Activated CD4-positive, alpha-beta T cell treated with anti-CD3 and anti-CD28 coated beads, Interleukin-2, amount 10 ng/mL, durations not matched to agents 24 days and 14 days (primary cell): Measurements from ENCODE around the gene DIAPH3. TPM values are rescaled to one million over a fixed set of nuclear protein-coding genes. Genes with fewer than 3 reads are reported as not detected.

ENCODE experiments used
- DNase-seq: peaks from one replicate; pipeline ENCODE4 v3.0.0; 2022
- H3K27ac Mint-ChIP-seq: one replicate; pipeline ENCODE4 v1.8.0; 2022; ENCODE audit warnings: mild to moderate bottlenecking, mixed read lengths
- H3K27me3 Mint-ChIP-seq: one replicate; pipeline ENCODE4 v1.8.0; 2022; ENCODE audit warnings: mixed read lengths
- H3K36me3 Mint-ChIP-seq: one replicate; pipeline ENCODE4 v1.8.0; 2022; ENCODE audit warnings: low read depth, mild to moderate bottlenecking, mixed read lengths
- H3K4me1 Mint-ChIP-seq: one replicate; pipeline ENCODE4 v1.8.0; 2021; ENCODE audit warnings: mixed read lengths
- H3K4me3 Mint-ChIP-seq: one replicate; pipeline ENCODE4 v1.8.0; 2022; ENCODE audit warnings: mild to moderate bottlenecking, moderate library complexity, mixed read lengths
- H3K9me3 Mint-ChIP-seq: one replicate; pipeline ENCODE4 v1.8.0; 2021; ENCODE audit warnings: mixed read lengths
- intact Hi-C: fragments of 100-400 bp; cut with micrococcal nuclease; formaldehyde crosslinking; loops from one replicate; pipeline ENCODE4 v1.15.1; 2023
- total RNA-seq: library from RNA; stranded (reverse); gene quantifications from 2 replicates; pipeline ENCODE4 v1.2.3, GENCODE V29; 2022

The DIAPH3 gene
- total RNA-seq, 1 donor from 2014 or later = 26.6 TPM

DNA sequence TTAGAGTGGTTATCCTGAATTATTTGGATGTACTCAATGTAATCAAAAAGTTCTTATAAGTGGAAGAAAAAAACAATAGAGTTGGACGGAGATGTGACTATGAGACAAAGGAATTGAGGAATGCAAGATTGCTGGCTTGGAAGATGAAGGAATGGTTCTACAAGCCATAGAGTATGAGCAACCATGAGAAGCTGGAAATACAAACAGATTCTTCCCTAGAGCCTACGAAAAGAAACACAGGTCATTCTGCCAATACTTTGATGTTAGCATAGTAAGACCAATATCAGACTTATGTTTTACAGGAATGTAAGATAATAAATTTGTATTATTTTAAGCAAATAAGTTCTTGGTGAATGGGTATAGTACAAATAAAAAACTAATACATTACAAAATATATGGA lies 249.2 kb downstream of the DIAPH3 start:
- no peaks in the 10 kb centered on the region for H3K4me1 Mint-ChIP-seq
- no peak overlapping the region for H3K4me3 Mint-ChIP-seq
- no peak for DNase-seq
- no peaks in the 10 kb centered on the region for H3K27me3 Mint-ChIP-seq
- no peak overlapping the region for H3K27ac Mint-ChIP-seq
- no peaks in the 10 kb centered on the region for H3K9me3 Mint-ChIP-seq
- intact Hi-C loops = no loop called here
- peaks cover 9% of the 10 kb centered on the region for H3K36me3 Mint-ChIP-seq

DNA sequence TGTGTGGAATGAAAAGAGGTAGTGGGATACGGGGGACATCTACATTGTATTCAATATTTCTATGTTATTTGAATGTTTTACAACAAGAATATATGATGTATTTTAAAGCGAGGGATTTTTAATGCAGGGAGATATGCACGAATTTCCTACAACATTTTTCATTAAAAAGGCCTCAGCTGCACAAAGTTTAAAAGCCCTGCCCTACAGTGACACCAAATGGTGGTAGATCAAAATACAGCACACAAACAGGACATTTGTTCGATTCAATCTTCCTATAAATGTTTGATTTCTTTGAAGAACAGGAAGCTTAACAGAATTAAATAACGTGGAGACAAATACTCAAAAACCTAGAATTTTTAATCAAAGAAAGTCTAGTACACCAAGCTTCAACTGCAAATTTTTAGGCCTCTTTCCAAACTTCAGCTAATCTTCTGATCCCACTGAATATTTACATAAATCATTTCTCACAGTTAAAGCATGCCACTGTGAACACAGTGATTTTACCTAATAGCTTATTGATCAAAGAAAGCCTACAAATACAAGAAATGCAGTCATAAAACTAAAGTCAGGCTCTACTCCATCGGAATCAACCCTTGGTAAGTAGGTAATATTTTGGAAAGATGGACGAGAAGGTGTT lies 257.2 kb downstream of the DIAPH3 start:
- H3K27me3 Mint-ChIP-seq = no peaks in the 10 kb centered on the region
- no peaks in the 10 kb centered on the region for H3K9me3 Mint-ChIP-seq
- no peak for DNase-seq
- intact Hi-C loops = loop anchor here (1.0 to 2.0 kb wide), 2 partner anchors 226 to 516 kb away; no protein-coding TSS in a partner anchor
- peaks cover 2% of the 10 kb centered on the region for H3K36me3 Mint-ChIP-seq
- H3K4me3 Mint-ChIP-seq = no peak overlapping the region
- no peak overlapping the region for H3K27ac Mint-ChIP-seq
- no peaks in the 10 kb centered on the region for H3K4me1 Mint-ChIP-seq

DNA sequence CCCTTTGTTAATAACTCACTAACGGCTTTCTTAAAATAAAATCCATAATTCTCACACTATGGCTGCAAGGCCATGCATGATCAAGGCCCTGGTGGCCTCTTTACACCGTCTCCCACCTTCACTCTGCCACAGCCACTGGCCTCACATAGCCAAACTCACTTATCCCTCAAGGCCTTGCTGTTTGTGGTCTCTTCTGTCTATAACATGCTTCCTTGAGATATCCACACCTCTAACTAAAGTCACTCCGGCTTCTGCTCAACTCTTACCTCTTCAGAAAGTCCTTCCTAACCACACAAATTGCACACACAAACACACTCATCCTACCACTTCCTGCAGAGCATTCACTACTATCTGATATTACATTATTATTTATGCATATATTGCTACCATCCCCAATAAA lies 262.5 kb downstream of the DIAPH3 start:
- no peaks in the 10 kb centered on the region for H3K27me3 Mint-ChIP-seq
- H3K27ac Mint-ChIP-seq = no peak overlapping the region
- intact Hi-C loops = no loop called here
- no peak overlapping the region for H3K4me3 Mint-ChIP-seq
- no peaks in the 10 kb centered on the region for H3K36me3 Mint-ChIP-seq
- no peaks in the 10 kb centered on the region for H3K9me3 Mint-ChIP-seq
- H3K4me1 Mint-ChIP-seq = peaks cover 4% of the 10 kb centered on the region
- no peak for DNase-seq

DNA sequence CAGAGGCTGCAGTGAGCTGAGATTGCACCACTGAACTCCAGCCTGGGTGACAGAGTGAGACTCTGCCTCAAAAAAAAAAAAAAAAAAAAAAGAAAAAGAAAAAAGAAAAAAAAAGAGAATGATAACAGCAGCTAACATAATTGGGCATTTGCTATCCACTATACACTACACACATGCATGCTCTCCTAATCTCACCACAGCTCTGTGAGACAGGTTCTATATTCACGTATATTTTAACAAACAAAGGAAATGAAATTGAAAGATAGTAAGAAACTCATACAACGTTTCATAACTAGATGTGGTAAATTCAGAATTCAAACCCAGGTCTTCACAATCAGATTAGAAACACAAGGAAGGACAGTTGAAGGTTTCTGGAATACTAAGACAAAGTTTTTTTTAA lies 265.7 kb downstream of the DIAPH3 start:
- DNase-seq = no peak
- H3K27ac Mint-ChIP-seq = no peak overlapping the region
- peaks cover 4% of the 10 kb centered on the region for H3K4me1 Mint-ChIP-seq
- H3K36me3 Mint-ChIP-seq = no peaks in the 10 kb centered on the region
- no peak overlapping the region for H3K4me3 Mint-ChIP-seq
- H3K27me3 Mint-ChIP-seq = no peaks in the 10 kb centered on the region
- H3K9me3 Mint-ChIP-seq = no peaks in the 10 kb centered on the region
- intact Hi-C loops = no loop called here

DNA sequence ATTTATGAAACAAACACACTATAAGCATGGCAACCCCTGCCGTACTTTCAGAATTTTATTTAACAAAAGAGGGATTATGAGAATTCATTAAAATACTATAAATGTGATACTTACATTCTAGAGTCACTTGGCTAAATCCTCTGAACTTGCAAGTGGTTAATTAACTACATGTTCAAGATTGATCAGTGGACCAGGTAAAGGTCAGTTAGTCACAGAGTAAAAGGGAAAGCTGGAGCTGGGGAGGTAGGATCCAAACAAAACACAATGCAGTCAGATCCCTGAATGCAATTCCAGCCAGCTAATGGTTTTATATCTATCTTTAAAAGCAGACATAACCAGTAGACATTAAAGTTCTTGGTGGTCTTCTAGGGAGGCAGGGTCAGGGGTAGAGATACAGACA lies 270.5 kb downstream of the DIAPH3 start:
- DNase-seq = no peak
- no peaks in the 10 kb centered on the region for H3K9me3 Mint-ChIP-seq
- no peaks in the 10 kb centered on the region for H3K4me1 Mint-ChIP-seq
- intact Hi-C loops = no loop called here
- H3K36me3 Mint-ChIP-seq = no peaks in the 10 kb centered on the region
- H3K4me3 Mint-ChIP-seq = no peak overlapping the region
- H3K27me3 Mint-ChIP-seq = no peaks in the 10 kb centered on the region
- no peak overlapping the region for H3K27ac Mint-ChIP-seq

DNA sequence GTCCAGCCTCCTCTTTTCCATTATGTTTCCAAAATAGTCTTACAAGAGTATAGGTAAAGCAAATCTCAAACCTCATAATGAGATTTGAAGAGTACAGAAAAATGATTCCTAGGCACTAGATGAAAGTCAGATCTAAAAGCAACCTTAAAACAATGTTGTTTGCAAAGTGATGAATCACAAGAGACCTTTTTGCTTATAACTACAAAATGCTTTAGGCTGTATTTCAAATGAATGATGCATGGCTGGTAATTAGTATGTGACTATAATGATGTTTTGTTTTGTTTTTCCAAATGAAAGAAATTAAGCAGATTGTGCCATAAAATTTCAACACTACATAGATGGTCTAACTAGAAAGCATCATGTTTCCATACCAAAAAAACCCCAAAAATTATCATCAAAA lies 272.7 kb downstream of the DIAPH3 start:
- Mint-ChIP-seq H3K4me3 (no peak overlapping the region), H3K36me3 (no peaks in the 10 kb centered on the region), H3K27me3 (no peaks in the 10 kb centered on the region), H3K4me1 (no peaks in the 10 kb centered on the region), H3K9me3 (no peaks in the 10 kb centered on the region), H3K27ac (no peak overlapping the region)
- intact Hi-C loops = no loop called here
- DNase-seq = no peak

DNA sequence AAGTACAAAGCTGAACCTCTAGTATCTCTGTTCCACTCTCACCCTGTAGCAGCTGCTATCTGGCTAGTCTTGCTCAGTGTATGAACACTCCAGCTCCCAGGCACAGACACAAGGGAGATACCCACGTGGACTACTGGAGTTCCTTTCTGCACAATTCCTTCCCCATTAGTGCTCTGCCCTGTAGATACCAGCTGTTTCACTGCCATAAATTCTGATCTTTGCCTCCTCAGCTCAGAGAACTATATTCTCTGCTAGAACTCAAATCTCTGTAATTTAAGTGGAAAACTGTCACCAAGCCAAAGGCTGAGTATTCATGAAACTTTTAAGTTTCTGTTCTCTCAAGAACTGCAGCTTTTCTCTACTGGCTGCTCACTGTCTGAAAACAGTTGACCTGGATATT lies 273.7 kb downstream of the DIAPH3 start:
- Mint-ChIP-seq H3K27ac (no peak overlapping the region), H3K4me1 (no peaks in the 10 kb centered on the region), H3K4me3 (no peak overlapping the region), H3K9me3 (no peaks in the 10 kb centered on the region), H3K27me3 (no peaks in the 10 kb centered on the region), H3K36me3 (no peaks in the 10 kb centered on the region)
- no peak for DNase-seq
- intact Hi-C loops = no loop called here

DNA sequence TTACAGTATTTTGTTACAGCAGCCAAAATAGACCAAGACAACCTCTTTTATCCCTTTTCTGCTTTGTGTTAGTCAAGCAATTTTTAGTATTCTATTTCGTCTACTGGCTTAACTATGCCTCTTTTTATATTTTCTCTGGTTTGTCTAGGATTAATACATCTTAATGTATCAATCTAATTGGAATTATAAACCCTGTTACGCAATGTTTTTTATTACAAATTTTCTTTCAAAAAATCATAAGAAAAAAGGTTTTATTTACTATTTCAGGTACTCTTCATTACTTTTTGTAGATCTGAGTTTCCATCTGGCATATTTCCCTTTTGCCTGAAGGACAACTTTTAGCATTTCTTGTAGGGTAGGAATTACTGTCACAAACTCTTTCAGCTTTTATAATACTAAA lies 275.3 kb downstream of the DIAPH3 start:
- H3K4me3 Mint-ChIP-seq = no peak overlapping the region
- intact Hi-C loops = no loop called here
- no peak for DNase-seq

DNA sequence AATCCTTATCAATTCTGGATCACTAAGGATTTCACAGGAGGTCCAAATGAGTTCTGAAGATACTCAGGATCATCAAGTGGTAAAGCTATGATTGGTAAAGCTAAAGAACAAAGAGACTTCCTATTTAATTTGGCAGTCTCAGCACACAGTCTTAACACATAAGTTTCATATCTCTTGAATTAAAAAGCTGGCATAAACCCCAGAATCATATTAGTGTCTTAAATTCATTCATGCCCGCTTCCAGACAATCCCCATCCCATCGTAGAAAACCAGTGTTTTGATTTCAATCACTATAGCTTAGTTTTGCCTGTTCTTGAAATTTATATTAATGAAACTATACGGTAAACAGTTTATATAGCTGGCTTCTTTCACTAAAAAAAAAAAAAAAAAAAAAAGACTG lies 278.7 kb downstream of the DIAPH3 start:
- H3K4me3 Mint-ChIP-seq = no peak overlapping the region
- no peaks in the 10 kb centered on the region for H3K36me3 Mint-ChIP-seq
- no peaks in the 10 kb centered on the region for H3K4me1 Mint-ChIP-seq
- H3K27me3 Mint-ChIP-seq = no peaks in the 10 kb centered on the region
- intact Hi-C loops = no loop called here
- no peak overlapping the region for H3K27ac Mint-ChIP-seq
- DNase-seq = no peak
- no peaks in the 10 kb centered on the region for H3K9me3 Mint-ChIP-seq

More for the DNA sequence above, 275.3 kb downstream of the DIAPH3 start:
- Mint-ChIP-seq H3K36me3 (no peaks in the 10 kb centered on the region), H3K27me3 (no peaks in the 10 kb centered on the region), H3K4me1 (no peaks in the 10 kb centered on the region), H3K9me3 (no peaks in the 10 kb centered on the region), H3K27ac (no peak overlapping the region)

DNA sequence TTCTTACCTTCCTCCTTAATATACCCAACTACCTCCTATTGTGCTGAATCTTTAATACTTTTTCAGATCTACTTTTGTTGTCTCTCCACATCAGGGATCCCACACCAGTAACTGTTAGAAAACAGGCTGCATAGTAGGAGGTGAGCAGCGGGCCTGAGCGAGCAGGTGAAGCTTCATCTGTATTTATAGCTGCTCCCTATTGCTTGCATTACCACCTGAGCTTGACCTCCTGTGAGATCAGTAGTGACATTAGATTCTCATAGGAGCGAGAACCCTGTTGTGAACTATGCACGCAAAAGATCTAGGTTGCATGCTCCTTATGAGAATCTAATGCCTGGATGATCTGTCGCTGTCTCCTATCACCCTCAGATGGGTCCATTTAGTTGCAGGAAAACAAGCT lies 279.8 kb downstream of the DIAPH3 start:
- no peaks in the 10 kb centered on the region for H3K9me3 Mint-ChIP-seq
- no peaks in the 10 kb centered on the region for H3K27me3 Mint-ChIP-seq
- DNase-seq = no peak
- intact Hi-C loops = no loop called here
- H3K4me1 Mint-ChIP-seq = no peaks in the 10 kb centered on the region
- H3K4me3 Mint-ChIP-seq = no peak overlapping the region
- no peak overlapping the region for H3K27ac Mint-ChIP-seq
- H3K36me3 Mint-ChIP-seq = peaks cover 1% of the 10 kb centered on the region

DNA sequence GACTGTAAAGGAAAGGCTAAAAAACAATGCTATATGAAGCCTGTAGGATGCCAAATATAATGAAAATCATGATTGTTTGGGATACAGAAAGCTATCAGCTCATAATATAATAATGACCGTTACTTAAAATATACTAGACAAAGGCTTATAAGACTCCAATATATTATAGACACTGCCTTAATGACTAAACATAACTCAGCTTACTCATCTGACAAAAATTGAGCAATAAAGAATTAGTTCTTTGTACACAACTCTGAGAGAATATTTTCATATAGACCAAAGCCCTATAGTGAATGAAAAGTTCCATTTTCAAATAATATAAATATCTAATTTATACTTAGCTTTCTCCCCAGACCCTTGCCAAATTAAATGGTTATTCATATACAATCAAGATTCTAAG lies 283.3 kb downstream of the DIAPH3 start:
- no peaks in the 10 kb centered on the region for H3K9me3 Mint-ChIP-seq
- peaks cover 9% of the 10 kb centered on the region for H3K36me3 Mint-ChIP-seq
- no peak for DNase-seq
- H3K27me3 Mint-ChIP-seq = no peaks in the 10 kb centered on the region
- no peaks in the 10 kb centered on the region for H3K4me1 Mint-ChIP-seq
- no peak overlapping the region for H3K27ac Mint-ChIP-seq
- intact Hi-C loops = no loop called here
- H3K4me3 Mint-ChIP-seq = no peak overlapping the region

DNA sequence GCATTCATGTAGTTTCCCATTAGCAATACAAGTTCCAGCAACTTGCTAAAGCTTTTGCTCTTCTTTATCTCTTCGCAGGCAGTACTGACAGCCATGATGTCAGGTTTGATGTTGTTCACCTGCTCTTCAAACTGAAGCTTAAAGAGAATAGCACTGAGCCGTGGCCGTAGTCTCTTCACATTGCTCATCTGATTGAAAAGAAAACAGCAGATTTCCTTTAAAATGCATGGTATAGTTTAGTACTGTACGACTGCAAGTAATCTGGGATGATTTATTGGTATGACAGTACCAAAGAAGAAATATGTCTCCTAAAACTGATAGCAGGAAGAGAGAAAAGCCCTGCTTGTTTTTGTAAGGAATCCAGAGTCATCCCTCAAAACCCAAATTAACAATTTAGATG lies 284.4 kb downstream of the DIAPH3 start:
- no peak for DNase-seq
- no peaks in the 10 kb centered on the region for H3K4me1 Mint-ChIP-seq
- no peaks in the 10 kb centered on the region for H3K9me3 Mint-ChIP-seq
- no peak overlapping the region for H3K4me3 Mint-ChIP-seq
- peaks cover 10% of the 10 kb centered on the region for H3K36me3 Mint-ChIP-seq
- intact Hi-C loops = no loop called here
- H3K27ac Mint-ChIP-seq = no peak overlapping the region
- H3K27me3 Mint-ChIP-seq = no peaks in the 10 kb centered on the region

DNA sequence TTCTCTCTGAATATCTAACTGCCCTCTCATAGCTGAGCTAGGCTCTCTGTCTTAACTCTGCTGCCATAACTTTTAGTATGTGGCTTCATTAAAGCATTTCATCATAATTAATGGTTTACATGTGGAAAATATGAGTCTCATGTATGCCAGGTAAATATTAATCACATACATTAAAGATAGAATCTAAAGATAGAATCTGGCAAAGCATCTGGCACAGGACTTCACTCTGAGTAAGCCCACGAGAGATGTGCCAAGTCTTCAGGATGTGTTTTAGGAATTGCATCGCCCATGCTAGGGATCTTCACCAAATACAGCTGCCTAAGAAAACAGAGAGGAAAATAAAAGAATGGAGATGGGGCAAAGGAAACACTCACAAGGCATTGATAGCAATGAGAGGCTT lies 285.8 kb downstream of the DIAPH3 start:
- DNase-seq = no peak
- Mint-ChIP-seq H3K27me3 (no peaks in the 10 kb centered on the region), H3K9me3 (no peaks in the 10 kb centered on the region), H3K4me3 (no peak overlapping the region), H3K4me1 (no peaks in the 10 kb centered on the region), H3K27ac (no peak overlapping the region), H3K36me3 (peaks cover 11% of the 10 kb centered on the region)
- intact Hi-C loops = no loop called here

DNA sequence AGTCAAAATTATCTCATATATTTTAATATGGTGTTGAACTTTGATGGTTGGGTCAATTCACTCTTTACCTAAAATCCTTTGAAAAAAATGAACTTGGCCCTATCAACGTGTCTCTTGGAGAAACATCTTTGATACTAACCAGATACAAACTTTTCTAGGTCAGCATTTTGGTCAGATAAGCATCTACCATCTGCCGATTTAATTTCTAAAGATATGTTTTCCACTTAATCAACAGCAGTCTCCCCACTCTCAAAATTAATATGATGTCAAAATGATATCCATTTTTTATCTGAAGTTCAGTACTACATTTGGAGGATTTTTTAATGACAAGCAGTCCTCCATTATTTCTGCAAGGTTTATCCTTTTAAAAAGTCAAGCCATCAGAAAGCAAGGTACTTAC lies 288.8 kb downstream of the DIAPH3 start:
- intact Hi-C loops = no loop called here
- H3K36me3 Mint-ChIP-seq = peaks cover 11% of the 10 kb centered on the region
- no peak overlapping the region for H3K27ac Mint-ChIP-seq
- no peaks in the 10 kb centered on the region for H3K27me3 Mint-ChIP-seq
- DNase-seq = no peak
- H3K4me1 Mint-ChIP-seq = no peaks in the 10 kb centered on the region
- no peaks in the 10 kb centered on the region for H3K9me3 Mint-ChIP-seq
- H3K4me3 Mint-ChIP-seq = no peak overlapping the region

DNA sequence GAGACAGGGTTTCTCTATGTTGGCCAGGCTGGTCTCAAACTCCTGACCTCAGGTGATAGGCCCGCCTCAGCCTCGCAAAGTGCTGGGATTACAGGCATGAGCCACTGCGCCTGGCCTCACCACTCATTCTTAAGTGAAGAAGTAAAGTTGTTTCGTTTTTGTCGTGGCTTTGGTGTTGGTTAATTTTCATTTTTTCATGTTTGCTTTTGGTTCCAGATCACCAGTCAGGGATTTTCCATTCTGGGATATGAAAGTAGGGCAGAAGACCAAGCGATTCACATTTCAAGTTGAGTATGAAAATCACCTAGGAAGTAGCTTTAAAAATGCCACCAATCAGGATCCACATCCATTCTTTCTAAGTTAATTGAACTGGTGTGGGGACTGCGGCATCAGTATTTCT lies 289.9 kb downstream of the DIAPH3 start:
- Mint-ChIP-seq H3K27me3 (no peaks in the 10 kb centered on the region), H3K4me3 (no peak overlapping the region), H3K4me1 (no peaks in the 10 kb centered on the region), H3K36me3 (peaks cover 9% of the 10 kb centered on the region), H3K9me3 (no peaks in the 10 kb centered on the region), H3K27ac (no peak overlapping the region)
- DNase-seq = no peak
- intact Hi-C loops = no loop called here
